K562 (cell line): Measurements from ENCODE around the gene TAF1D. TPM values are rescaled to one million over a fixed set of nuclear protein-coding genes. Genes with fewer than 3 reads are reported as not detected.
A peak's percentile ranks its signal among the peaks of the same experiment; 100 is the strongest.

ENCODE experiments used
- E2F3 ChIP-seq: fragments of 250-450 bp; sonication (Bioruptor Pico); IDR thresholded peaks from 2 replicates; pipeline ENCODE4 v1.4.0; 2020; ENCODE audit warnings: mild to moderate bottlenecking
- ELF4 ChIP-seq: fragments of 450-650 bp; formaldehyde crosslinking; IDR thresholded peaks from 2 replicates; pipeline ENCODE4 v1.4.0; 2022; ENCODE audit warnings: missing genetic modification characterization
- ETS1 ChIP-seq: conservative IDR thresholded peaks from 2 replicates; pipeline ENCODE4 v1.6.1; 2011; ENCODE audit warnings: low read depth, mild to moderate bottlenecking, low read length; ENCODE audit not compliant: control insufficient read depth
- FUS ChIP-seq: fragments of 200-400 bp; formaldehyde crosslinking; optimal IDR thresholded peaks from 2 replicates; pipeline ENCODE3; 2017; ENCODE audit warnings: low read depth, low read length
- GATA2 ChIP-seq: sonication (generic); formaldehyde crosslinking; IDR thresholded peaks from 2 replicates; pipeline ENCODE4 v1.4.0; 2020; ENCODE audit warnings: mild to moderate bottlenecking, missing genetic modification reagents
- HES1 ChIP-seq: fragments of 450-650 bp; IDR thresholded peaks from 2 replicates; pipeline ENCODE4 v1.6.1; 2016; ENCODE audit warnings: low read depth, mild to moderate bottlenecking, moderate library complexity
- KDM5B ChIP-seq: fragments of 200-600 bp; sonication (generic); IDR thresholded peaks from 2 replicates; pipeline ENCODE4 v1.6.1; 2012; ENCODE audit warnings: low read depth, mild to moderate bottlenecking, moderate library complexity, low read length, control low read depth, inconsistent platforms; ENCODE audit not compliant: insufficient replicate concordance
- TAF15 ChIP-seq: fragments of 200-400 bp; formaldehyde crosslinking; IDR thresholded peaks from 2 replicates; pipeline ENCODE4 v1.6.1; 2017; ENCODE audit warnings: mild to moderate bottlenecking, low read depth, low read length, moderate library complexity
- TEAD1 ChIP-seq, 2 experiments: fragments of 450-650 bp in 1 of 2; sonication (generic) in 1 of 2; formaldehyde crosslinking; IDR thresholded peaks; 2 replicates each; pipeline versions ENCODE4 v1.4.0 to v1.8.0; 2020 to 2022; ENCODE audit warnings: mild to moderate bottlenecking in 2 of 2, missing genetic modification reagents in 1 of 2
- ZBTB12 ChIP-seq: fragments of 250-450 bp; sonication (Bioruptor Pico); IDR thresholded peaks from 2 replicates; pipeline ENCODE4 v1.4.0; 2020
- ZKSCAN1 ChIP-seq: fragments of 150-350 bp; IDR thresholded peaks from 2 replicates; pipeline ENCODE4 v1.6.1; 2016; ENCODE audit warnings: low read depth, low read length
- ZNF140 ChIP-seq: fragments of 250-450 bp; sonication (Bioruptor Pico); IDR thresholded peaks from 2 replicates; pipeline ENCODE4 v1.8.0; 2021; ENCODE audit warnings: moderate library complexity, mild to moderate bottlenecking, inconsistent platforms
- ZNF253 ChIP-seq: fragments of 250-450 bp; sonication (Bioruptor Pico); conservative IDR thresholded peaks from 2 replicates; pipeline ENCODE4 v1.6.1; 2021; ENCODE audit warnings: mild to moderate bottlenecking
- ZNF263 ChIP-seq: sonication (generic); formaldehyde crosslinking; IDR thresholded peaks from 2 replicates; pipeline ENCODE4 v1.8.0; 2022; ENCODE audit warnings: mild to moderate bottlenecking, missing genetic modification reagents, borderline replicate concordance
- ZNF282 ChIP-seq: sonication (generic); formaldehyde crosslinking; IDR thresholded peaks from 2 replicates; pipeline ENCODE4 v1.8.1; 2023; ENCODE audit warnings: missing genetic modification reagents
- ZNF444 ChIP-seq: fragments of 250-450 bp; sonication (Bioruptor Pico); IDR thresholded peaks from 2 replicates; pipeline ENCODE4 v1.4.0; 2020; ENCODE audit warnings: mild to moderate bottlenecking, moderate library complexity
- ZNF551 ChIP-seq: fragments of 250-450 bp; sonication (Bioruptor Pico); IDR thresholded peaks from 2 replicates; pipeline ENCODE4 v1.5.0; 2021; ENCODE audit warnings: mild to moderate bottlenecking, moderate library complexity
- polyA plus RNA-seq, 8 experiments: library from polyadenylated mRNA; depleted of rRNA in 4 of 8; stranded (reverse) in 5 of 8; unstranded in 3 of 8; fragments of >200 nt; fragmentation: Nextera tagmentation in 2 of 8; fragmentation: Illumina TruSeq in 1 of 8; extraction: Ambion mirVana in 2 of 8; extraction: Trizol in 1 of 8; gene quantifications; 2 replicates each; pipeline versions ENCODE4 v1.2.1 to v1.2.3, GENCODE V29; 2011 to 2014; ENCODE audit warnings: inconsistent platforms in 1 of 8, missing spikeins in 1 of 8
- total RNA-seq, 7 experiments: library from RNA; depleted of rRNA in 6 of 7; stranded (reverse); fragments of >200 nt in 6 of 7; fragmentation: Illumina TruSeq in 2 of 7; extraction: Trizol in 2 of 7; gene quantifications; 2 replicates each; pipeline versions ENCODE4 v1.2.1 to v1.2.3, GENCODE V29; 2011 to 2021; ENCODE audit warnings: low replicate concordance in 1 of 7
- TF ChIP-seq, protein P1 (sequence below): fragments of 150-350 bp; IDR thresholded peaks from 2 replicates; pipeline ENCODE4 v1.6.1; 2014; ENCODE audit warnings: low read depth, mild to moderate bottlenecking, low read length, borderline replicate concordance
- TF ChIP-seq, protein P2 (sequence below), 2 experiments: IDR thresholded peaks; 2 replicates each; pipeline ENCODE4 v1.6.1; 2011; ENCODE audit warnings: borderline replicate concordance in 1 of 2, control low read depth in 1 of 2, low read depth in 1 of 2, low read length in 1 of 2, mild to moderate bottlenecking in 1 of 2, mixed read lengths in 1 of 2, moderate library complexity in 1 of 2; ENCODE audit not compliant: insufficient read depth in 1 of 2, insufficient read length in 1 of 2, poor library complexity in 1 of 2, severe bottlenecking in 1 of 2; ENCODE audit errors: extremely low read depth in 1 of 2

TAF1D gene
- total and polyA plus RNA-seq, 9 of the 15 experiments (the other 6 are each of a cell fraction or from before 2014, with no cell fraction given), result 122 to 347 (median 250) TPM

DNA sequence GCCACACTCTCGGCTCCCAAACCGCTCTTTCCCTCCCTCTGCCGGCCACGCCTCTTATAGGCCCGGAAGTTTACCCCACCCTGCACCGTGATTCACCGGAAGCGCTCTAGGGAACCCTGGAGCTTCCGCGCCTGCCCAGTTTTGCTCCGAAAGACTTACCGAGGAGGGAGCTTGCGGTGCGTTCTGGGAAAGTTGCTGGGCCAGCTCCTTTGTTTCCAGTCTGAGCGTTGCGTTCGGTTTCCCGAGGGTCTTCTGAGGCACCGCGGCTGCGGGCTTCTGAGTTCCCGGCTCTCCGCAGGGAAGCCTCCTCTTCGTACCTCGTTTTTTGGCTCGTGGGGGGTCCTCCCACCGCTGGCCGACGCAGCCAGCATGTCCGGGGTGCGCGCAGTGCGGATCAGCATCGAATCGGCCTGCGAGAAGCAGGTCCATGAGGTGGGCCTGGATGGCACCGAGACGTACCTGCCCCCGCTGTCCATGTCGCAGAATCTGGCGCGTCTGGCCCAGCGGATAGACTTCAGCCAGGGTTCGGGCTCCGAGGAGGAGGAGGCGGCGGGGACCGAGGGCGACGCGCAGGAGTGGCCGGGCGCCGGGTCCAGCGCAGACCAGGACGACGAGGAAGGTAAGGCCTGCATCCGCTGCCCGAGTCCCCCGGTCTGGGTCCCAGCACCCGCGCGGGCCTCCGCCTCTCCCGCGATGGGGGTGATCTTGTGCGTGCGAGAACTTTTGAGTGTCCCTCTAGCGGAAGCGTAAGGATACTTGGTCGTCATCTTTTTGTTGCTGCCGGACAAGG is 43.0 kb upstream of the TAF1D start, which contains the start of gene MED17 (continued):
- TF ChIP-seq, protein P1, sequence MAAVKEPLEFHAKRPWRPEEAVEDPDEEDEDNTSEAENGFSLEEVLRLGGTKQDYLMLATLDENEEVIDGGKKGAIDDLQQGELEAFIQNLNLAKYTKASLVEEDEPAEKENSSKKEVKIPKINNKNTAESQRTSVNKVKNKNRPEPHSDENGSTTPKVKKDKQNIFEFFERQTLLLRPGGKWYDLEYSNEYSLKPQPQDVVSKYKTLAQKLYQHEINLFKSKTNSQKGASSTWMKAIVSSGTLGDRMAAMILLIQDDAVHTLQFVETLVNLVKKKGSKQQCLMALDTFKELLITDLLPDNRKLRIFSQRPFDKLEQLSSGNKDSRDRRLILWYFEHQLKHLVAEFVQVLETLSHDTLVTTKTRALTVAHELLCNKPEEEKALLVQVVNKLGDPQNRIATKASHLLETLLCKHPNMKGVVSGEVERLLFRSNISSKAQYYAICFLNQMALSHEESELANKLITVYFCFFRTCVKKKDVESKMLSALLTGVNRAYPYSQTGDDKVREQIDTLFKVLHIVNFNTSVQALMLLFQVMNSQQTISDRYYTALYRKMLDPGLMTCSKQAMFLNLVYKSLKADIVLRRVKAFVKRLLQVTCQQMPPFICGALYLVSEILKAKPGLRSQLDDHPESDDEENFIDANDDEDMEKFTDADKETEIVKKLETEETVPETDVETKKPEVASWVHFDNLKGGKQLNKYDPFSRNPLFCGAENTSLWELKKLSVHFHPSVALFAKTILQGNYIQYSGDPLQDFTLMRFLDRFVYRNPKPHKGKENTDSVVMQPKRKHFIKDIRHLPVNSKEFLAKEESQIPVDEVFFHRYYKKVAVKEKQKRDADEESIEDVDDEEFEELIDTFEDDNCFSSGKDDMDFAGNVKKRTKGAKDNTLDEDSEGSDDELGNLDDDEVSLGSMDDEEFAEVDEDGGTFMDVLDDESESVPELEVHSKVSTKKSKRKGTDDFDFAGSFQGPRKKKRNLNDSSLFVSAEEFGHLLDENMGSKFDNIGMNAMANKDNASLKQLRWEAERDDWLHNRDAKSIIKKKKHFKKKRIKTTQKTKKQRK, result no peak
- TF ChIP-seq FUS, result no peak
- TF ChIP-seq KDM5B, result peak; percentile 92
- TF ChIP-seq, protein P2, sequence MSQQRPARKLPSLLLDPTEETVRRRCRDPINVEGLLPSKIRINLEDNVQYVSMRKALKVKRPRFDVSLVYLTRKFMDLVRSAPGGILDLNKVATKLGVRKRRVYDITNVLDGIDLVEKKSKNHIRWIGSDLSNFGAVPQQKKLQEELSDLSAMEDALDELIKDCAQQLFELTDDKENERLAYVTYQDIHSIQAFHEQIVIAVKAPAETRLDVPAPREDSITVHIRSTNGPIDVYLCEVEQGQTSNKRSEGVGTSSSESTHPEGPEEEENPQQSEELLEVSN (IDR thresholded peaks at IDR 0.05; ENCODE audit: borderline replicate concordance in 1 of 2, extremely low read depth in 1 of 2, insufficient read depth in 1 of 2, insufficient read length in 1 of 2, low read depth in 1 of 2, low read length in 1 of 2, poor library complexity in 1 of 2, severe bottlenecking in 1 of 2), result peak; percentile 12 to 79
- 0 out of 2 replicates have a peak, but pooled peaks have one; percentile 4 for TF ChIP-seq ZBTB12 (CRISPR knock-in tag)
- TF ChIP-seq ZNF140 (CRISPR knock-in tag), result no peak
- TF ChIP-seq ZNF253, result no peak
- TF ChIP-seq ZNF444 (CRISPR knock-in tag), result no peak
- TF ChIP-seq HES1, result no peak
- no peak; the same call in 1 of the 2 replicates for TF ChIP-seq ETS1
- no peak for TF ChIP-seq GATA2 (CRISPR knock-in tag)
- no peak for TF ChIP-seq ZNF551
- no peak for TF ChIP-seq ZKSCAN1
- peak; percentile 10 to 45; a peak in 1 of 4 replicates for TF ChIP-seq TEAD1 (CRISPR knock-in tag; IDR thresholded peaks at IDR 0.05)
- peak; percentile 52; the same call in 1 of the 2 replicates for TF ChIP-seq ZNF263
- TF ChIP-seq ELF4 (CRISPR knock-in tag), result no peak
- 0 out of 2 replicates have a peak, but pooled peaks have one; percentile 43 for TF ChIP-seq E2F3 (CRISPR knock-in tag)
- no peak for TF ChIP-seq ZNF282 (CRISPR knock-in tag)
- no peak for TF ChIP-seq TAF15
